Measurements from ENCODE around the gene GATC. TPM values are rescaled to one million over a fixed set of nuclear protein-coding genes. Genes with fewer than 3 reads are reported as not detected.

GATC gene
- total RNA-seq, 1 experiment from 2014 or later = 37.0 TPM

Small RNA genes within 50 kb of the gene (small RNA-seq; reads per million reads assigned to genes)
- 0 reads per million in 2 experiments for gene RF00019

Other genes with a start within 250 kb of the GATC start
- gene RPLP0, start 245.3 kb upstream of the GATC start, total RNA-seq (2014; rRNA removed; shearing (Covaris generic)) = 4,623 and 4,698 TPM in 2 replicates
- gene PXN, start 180.7 kb upstream of the GATC start, total RNA-seq (2014; rRNA removed; shearing (Covaris generic)) = 22.0 and 26.1 TPM in 2 replicates
- gene RNU4-2, start 154.5 kb upstream of the GATC start, total RNA-seq (2014; rRNA removed; shearing (Covaris generic)) = under 0.01 TPM in 2 replicates
- gene RNU4-1, start 153.2 kb upstream of the GATC start, total RNA-seq (2014; rRNA removed; shearing (Covaris generic)) = not detected in 2 replicates
- gene SIRT4, start 144.1 kb upstream of the GATC start, total RNA-seq (2014; rRNA removed; shearing (Covaris generic)) = 1.9 and 2.8 TPM in 2 replicates
- gene PLA2G1B, start 118.7 kb upstream of the GATC start, total RNA-seq (2014; rRNA removed; shearing (Covaris generic)) = not detected in 2 replicates
- 0.85 and 1.3 TPM in 2 replicates for gene MSI1, start 77.3 kb upstream of the GATC start, total RNA-seq (2014; rRNA removed; shearing (Covaris generic))
- 1,050 and 1,113 TPM in 2 replicates for gene COX6A1, start 8.3 kb upstream of the GATC start, total RNA-seq (2014; rRNA removed; shearing (Covaris generic))
- 39.3 and 45.1 TPM in 2 replicates for gene TRIAP1, start 60 bp upstream of the GATC start, total RNA-seq (2014; rRNA removed; shearing (Covaris generic))
- 179 and 229 TPM in 2 replicates for gene SRSF9, start 23.3 kb downstream of the GATC start, total RNA-seq (2014; rRNA removed; shearing (Covaris generic))
- 447 and 502 TPM in 2 replicates for gene DYNLL1, start 49.7 kb downstream of the GATC start, total RNA-seq (2014; rRNA removed; shearing (Covaris generic))
- gene COQ5, start 82.7 kb downstream of the GATC start, total RNA-seq (2014; rRNA removed; shearing (Covaris generic)) = 40.5 and 43.5 TPM in 2 replicates
- gene RNF10, start 87.9 kb downstream of the GATC start, total RNA-seq (2014; rRNA removed; shearing (Covaris generic)) = 42.2 and 51.8 TPM in 2 replicates
- gene POP5, start 135.0 kb downstream of the GATC start, total RNA-seq (2014; rRNA removed; shearing (Covaris generic)) = 63.4 and 75.6 TPM in 2 replicates
- 1.2 and 2.8 TPM in 2 replicates for gene CABP1, start 194.2 kb downstream of the GATC start, total RNA-seq (2014; rRNA removed; shearing (Covaris generic))
- 150 and 156 TPM in 2 replicates for gene MLEC, start 240.7 kb downstream of the GATC start, total RNA-seq (2014; rRNA removed; shearing (Covaris generic))

Data from SK-MEL-5 (cell line).